HEK293 (cell line): Measurements from ENCODE around the gene TBX4.

Source experiments
- CTCF ChIA-PET: fragments of 350-600 bp; formaldehyde crosslinking; extraction: SDS; loops from one replicate; lab custom pipeline; 2021; ENCODE audit warnings: antibody characterized with exemption; lab: Yijun Ruan, JAX
- POLR2A ChIA-PET: fragments of 300-600 bp; formaldehyde crosslinking; extraction: SDS; loops from one replicate; lab custom pipeline; 2020; ENCODE audit warnings: antibody characterized with exemption, inconsistent platforms; lab: Yijun Ruan, JAX
- H3K27ac ChIP-seq: fragments of 200-500 bp; sonication (Bioruptor generic); 2 replicates; pipeline ENCODE4 v1.5.1; 2014; ENCODE audit warnings: low read depth, low read length, control low read depth, inconsistent platforms; ENCODE audit errors: extremely low read depth
- H3K36me3 ChIP-seq, 2 experiments: fragments of 200-500 bp in 1 of 2; sonication (Bioruptor generic) in 1 of 2; 1 replicate in 1 of 2; 2 replicates in 1 of 2; pipeline ENCODE4 v1.5.1; 2014 to 2017; ENCODE audit warnings: inconsistent platforms in 2 of 2, low read length in 2 of 2; ENCODE audit not compliant: control insufficient read depth in 2 of 2, insufficient read depth in 1 of 2
- H3K4me1 ChIP-seq: fragments of 200-500 bp; sonication (Bioruptor generic); 2 replicates; pipeline ENCODE4 v1.5.1; 2014; ENCODE audit warnings: mild to moderate bottlenecking, low read length, inconsistent platforms; ENCODE audit not compliant: control insufficient read depth, insufficient read depth
- H3K4me3 ChIP-seq: 2 replicates; pipeline ENCODE4 v1.5.1; 2011; ENCODE audit warnings: low read depth, mild to moderate bottlenecking, control low read depth, low read length, moderate library complexity
- H3K9me3 ChIP-seq: fragments of 200-500 bp; sonication (Bioruptor generic); 2 replicates; pipeline ENCODE4 v1.5.1; 2014; ENCODE audit warnings: low read depth, low read length, inconsistent platforms; ENCODE audit not compliant: control insufficient read depth, insufficient read depth
- GFI1B ChIP-seq: fragments of 450-650 bp; formaldehyde crosslinking; IDR thresholded peaks from 2 replicates; pipeline ENCODE4 v1.5.1; 2016; ENCODE audit warnings: missing biosample characterization, missing genetic modification characterization
- HIC1 ChIP-seq: fragments of 450-650 bp; formaldehyde crosslinking; IDR thresholded peaks from 2 replicates; pipeline ENCODE4 v1.5.1; 2016; ENCODE audit warnings: missing biosample characterization, missing genetic modification characterization
- ZBTB8A ChIP-seq: fragments of 450-650 bp; formaldehyde crosslinking; IDR thresholded peaks from 2 replicates; pipeline ENCODE4 v1.5.1; 2016; ENCODE audit warnings: missing biosample characterization, missing genetic modification characterization
- ZNF112 ChIP-seq: fragments of 450-650 bp; formaldehyde crosslinking; IDR thresholded peaks from 2 replicates; pipeline ENCODE4 v1.5.0; 2017; ENCODE audit warnings: missing biosample characterization, missing genetic modification characterization
- ZNF184 ChIP-seq: fragments of 450-650 bp; IDR thresholded peaks from 2 replicates; pipeline ENCODE4 v1.5.1; 2018; ENCODE audit warnings: missing biosample characterization, mild to moderate bottlenecking, missing genetic modification characterization
- ZNF211 ChIP-seq: fragments of 450-650 bp; formaldehyde crosslinking; IDR thresholded peaks from 2 replicates; pipeline ENCODE4 v1.5.1; 2016; ENCODE audit warnings: low read depth, missing biosample characterization, missing genetic modification characterization
- ZNF24 ChIP-seq: fragments of 450-650 bp; formaldehyde crosslinking; IDR thresholded peaks from 2 replicates; pipeline ENCODE4 v1.5.1; 2016; ENCODE audit warnings: missing biosample characterization, missing genetic modification characterization
- ZNF311 ChIP-seq: fragments of 450-650 bp; formaldehyde crosslinking; IDR thresholded peaks from 2 replicates; pipeline ENCODE4 v1.5.1; 2017; ENCODE audit warnings: missing biosample characterization, missing genetic modification characterization, borderline replicate concordance
- ZNF362 ChIP-seq: fragments of 450-650 bp; formaldehyde crosslinking; IDR thresholded peaks from 2 replicates; pipeline ENCODE4 v1.5.1; 2016; ENCODE audit warnings: missing biosample characterization, missing genetic modification characterization
- ZNF449 ChIP-seq: fragments of 450-650 bp; formaldehyde crosslinking; IDR thresholded peaks from 2 replicates; pipeline ENCODE4 v1.5.1; 2017; ENCODE audit warnings: missing biosample characterization, mild to moderate bottlenecking, missing genetic modification characterization, moderate library complexity
- ZNF473 ChIP-seq: fragments of 450-650 bp; formaldehyde crosslinking; IDR thresholded peaks from 2 replicates; pipeline ENCODE4 v1.5.1; 2017; ENCODE audit warnings: missing biosample characterization, missing genetic modification characterization
- ZNF518A ChIP-seq: fragments of 450-650 bp; formaldehyde crosslinking; conservative IDR thresholded peaks from 2 replicates; pipeline ENCODE4 v1.5.1; 2016; ENCODE audit warnings: low read depth, missing biosample characterization, missing genetic modification characterization
- ZNF544 ChIP-seq: fragments of 450-650 bp; formaldehyde crosslinking; IDR thresholded peaks from 2 replicates; pipeline ENCODE4 v1.5.0; 2017; ENCODE audit warnings: missing biosample characterization, missing genetic modification characterization
- ZNF555 ChIP-seq: fragments of 450-650 bp; formaldehyde crosslinking; conservative IDR thresholded peaks from 2 replicates; pipeline ENCODE4 v1.5.1; 2017; ENCODE audit warnings: missing biosample characterization, mild to moderate bottlenecking, missing genetic modification characterization, inconsistent platforms
- ZNF610 ChIP-seq: fragments of 450-650 bp; formaldehyde crosslinking; IDR thresholded peaks from 2 replicates; pipeline ENCODE4 v1.5.1; 2016; ENCODE audit warnings: missing biosample characterization, missing genetic modification characterization, borderline replicate concordance
- ZNF707 ChIP-seq: fragments of 450-650 bp; formaldehyde crosslinking; IDR thresholded peaks from 2 replicates; pipeline ENCODE4 v1.5.1; 2016; ENCODE audit warnings: missing biosample characterization, missing genetic modification characterization
- ZSCAN18 ChIP-seq: fragments of 450-650 bp; formaldehyde crosslinking; IDR thresholded peaks from 2 replicates; pipeline ENCODE4 v1.5.1; 2016; ENCODE audit warnings: missing biosample characterization, missing genetic modification characterization

TBX4 gene

GRCh38 chr17:61488878-61489718 is 36.9 kb downstream of the TBX4 start:
- H3K4me3 ChIP-seq, result no peak overlapping the region
- POLR2A ChIA-PET, result no interaction called here
- TF ChIP-seq ZNF473 (tag by site-specific recombination) (no peak), ZNF707 (no peak), ZNF555 (0 out of 2 replicates have a peak, but pooled peaks have one; percentile 1)
- TF ChIP-seq, all 188 proteins: peak for 1

GRCh38 chr17:61489719-61490490 is 37.7 kb downstream of the TBX4 start:
- H3K27ac ChIP-seq, result no peak overlapping the region
- POLR2A ChIA-PET, result interaction anchor here (1.4 kb wide), 1 partner anchor 23 kb away, joined by 3 read pairs; no protein-coding TSS in a partner anchor
- CTCF ChIA-PET, result interaction anchor here (0.6 kb wide), 1 partner anchor 107 kb away, joined by 3 read pairs; no protein-coding TSS in a partner anchor

More at GRCh38 chr17:61488878-61489718, 36.9 kb downstream of the TBX4 start:
- Histone ChIP-seq H3K4me1 (peaks cover 15% of the 10 kb centered on the region), H3K36me3 (no peaks in the 10 kb centered on the region), H3K27ac (no peak overlapping the region), H3K9me3 (no peaks in the 10 kb centered on the region)
- CTCF ChIA-PET, result interaction anchor here (0.6 kb wide), 1 partner anchor 108 kb away, joined by 3 read pairs; no protein-coding TSS in a partner anchor

More at GRCh38 chr17:61489719-61490490, 37.7 kb downstream of the TBX4 start:
- Histone ChIP-seq H3K36me3 (no peaks in the 10 kb centered on the region), H3K9me3 (no peaks in the 10 kb centered on the region), H3K4me3 (no peak overlapping the region), H3K4me1 (peaks cover 23% of the 10 kb centered on the region)
- TF ChIP-seq ZNF518A (tag by site-specific recombination), result no peak
- TF ChIP-seq ZNF311 (tag by site-specific recombination), result no peak
- TF ChIP-seq ZNF544 (tag by site-specific recombination), result no peak
- no peak for TF ChIP-seq ZNF184 (tag by site-specific recombination)
- no peak for TF ChIP-seq ZBTB8A (tag by site-specific recombination)
- no peak for TF ChIP-seq ZSCAN18 (tag by site-specific recombination)
- no peak for TF ChIP-seq ZNF610
- TF ChIP-seq ZNF211 (tag by site-specific recombination), result no peak
- TF ChIP-seq ZNF362, result no peak
- TF ChIP-seq ZNF112 (tag by site-specific recombination), result no peak
- TF ChIP-seq ZNF449 (tag by site-specific recombination), result no peak
- no peak for TF ChIP-seq GFI1B
- TF ChIP-seq HIC1 (tag by site-specific recombination), result no peak
- TF ChIP-seq ZNF24 (tag by site-specific recombination), result no peak
